ENCODE measurements around the gene ZDHHC14.

DNA sequence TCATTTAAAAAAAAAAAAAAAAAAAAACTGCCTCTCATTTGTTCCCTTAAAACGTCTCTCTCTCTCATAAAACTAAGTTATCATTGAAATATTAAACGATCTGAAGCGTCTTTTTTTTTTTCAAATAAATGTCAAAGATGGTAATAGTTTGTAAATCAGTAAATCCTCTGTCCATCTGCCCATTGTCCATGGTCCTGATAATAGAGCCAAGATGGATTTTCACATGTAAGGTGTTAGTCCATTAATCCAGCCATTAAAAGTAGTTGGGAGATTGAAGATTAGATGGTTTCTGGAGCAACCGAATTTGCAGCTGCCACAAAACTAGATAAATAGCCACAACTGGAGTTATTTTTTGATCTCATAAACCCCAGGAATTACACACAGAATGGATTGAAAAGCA lies 296.2 kb downstream of the ZDHHC14 start:
- TF ChIP-seq CTCF (IDR thresholded peaks at IDR 0.05; ENCODE audit: insufficient read depth, low read length, poor library complexity, severe bottlenecking) (no peak), EZH2phosphoT487 (conservative IDR thresholded peaks at IDR 0.05; ENCODE audit: low read length) (no peak)
